ENCODE results near the gene SKP2.
"Not testable (repeated sequence)": the region's sequence is repeated elsewhere in the genome, so short reads cannot be mapped to it uniquely, and the experiment has no call there.

The SKP2 gene

DNA sequence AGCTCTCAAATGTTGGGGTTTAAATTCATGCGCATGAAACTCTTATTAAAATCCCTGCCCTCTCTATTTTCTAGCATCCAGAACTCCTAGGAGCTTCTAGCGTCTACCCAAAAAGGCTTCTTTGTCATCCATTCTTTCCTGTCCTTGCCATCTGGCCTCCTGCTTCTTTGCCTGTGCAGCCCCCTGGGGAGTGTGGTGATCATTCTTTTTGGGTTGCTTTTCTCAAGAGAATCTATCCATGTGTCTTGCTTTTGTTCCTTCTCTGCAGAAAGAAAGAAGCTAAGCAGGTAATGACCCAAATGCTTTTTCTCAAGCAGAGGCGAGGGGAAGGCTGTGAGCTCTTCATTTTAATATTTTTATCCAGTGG, 26.6 kb downstream of the SKP2 start:
- DNase-seq (ENCODE audit: insufficient read length): no peak
- no peak for TF ChIP-seq POLR2AphosphoS5 (IDR thresholded peaks at IDR 0.05; ENCODE audit: low read depth, low read length)
- no peak for TF ChIP-seq POLR2A (IDR thresholded peaks at IDR 0.05; ENCODE audit: low read depth, low read length)
- no peak for TF ChIP-seq TAF1 (IDR thresholded peaks at IDR 0.05; ENCODE audit: borderline replicate concordance, low read depth, low read length)
- FAIRE-seq: no peak

GRCh38 chr5:36179950-36180349, 28.0 kb downstream of the SKP2 start:
- TF ChIP-seq POLR2AphosphoS5 (IDR thresholded peaks at IDR 0.05; ENCODE audit: low read depth, low read length): no peak
- no peak for TF ChIP-seq POLR2A (IDR thresholded peaks at IDR 0.05; ENCODE audit: low read depth, low read length)
- no peak for TF ChIP-seq TAF1 (IDR thresholded peaks at IDR 0.05; ENCODE audit: borderline replicate concordance, low read depth, low read length)
- no peak for DNase-seq (ENCODE audit: insufficient read length)
- FAIRE-seq: no peak

DNA sequence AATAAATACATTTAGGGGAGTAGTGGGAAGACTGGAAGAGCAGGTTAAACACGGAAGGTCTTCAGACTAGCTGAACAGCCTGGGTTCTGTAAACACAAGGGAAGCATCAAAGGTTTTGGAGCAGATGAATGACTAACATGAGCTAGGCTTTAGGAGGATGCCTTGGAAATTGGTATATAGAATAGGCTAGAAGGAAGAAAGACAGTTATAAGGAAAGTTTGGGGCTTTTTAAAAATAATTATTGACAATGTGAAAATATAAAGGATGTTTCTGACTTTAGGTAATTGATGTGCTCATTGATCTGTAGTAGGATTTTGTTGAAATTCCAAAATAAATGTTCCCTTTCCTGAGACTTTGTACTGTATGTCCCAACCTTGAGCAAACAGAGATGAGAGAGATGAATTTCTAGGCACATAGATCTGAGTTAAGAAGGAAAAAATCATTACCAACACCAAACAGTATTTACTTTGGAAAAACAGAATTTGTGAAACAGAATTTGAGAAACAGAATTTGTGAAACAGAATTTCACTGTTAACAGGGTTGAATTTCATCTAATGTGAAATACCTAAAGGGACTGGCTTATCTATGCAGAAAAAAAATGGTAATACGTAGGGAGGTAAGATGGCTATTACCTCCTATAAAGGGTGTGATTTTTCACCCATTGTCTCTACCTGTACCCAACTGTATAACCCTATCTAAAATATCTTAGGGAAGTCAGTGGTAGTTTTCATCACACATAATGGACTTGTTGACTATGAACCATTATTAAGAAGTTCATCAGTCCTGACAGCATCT, 28.8 kb downstream of the SKP2 start:
- TF ChIP-seq POLR2AphosphoS5 (IDR thresholded peaks at IDR 0.05; ENCODE audit: low read depth, low read length): no peak
- no peak for TF ChIP-seq POLR2A (IDR thresholded peaks at IDR 0.05; ENCODE audit: low read depth, low read length)
- no peak for TF ChIP-seq TAF1 (IDR thresholded peaks at IDR 0.05; ENCODE audit: borderline replicate concordance, low read depth, low read length)
- FAIRE-seq (no peak), DNase-seq (ENCODE audit: insufficient read length) (no peak)

DNA sequence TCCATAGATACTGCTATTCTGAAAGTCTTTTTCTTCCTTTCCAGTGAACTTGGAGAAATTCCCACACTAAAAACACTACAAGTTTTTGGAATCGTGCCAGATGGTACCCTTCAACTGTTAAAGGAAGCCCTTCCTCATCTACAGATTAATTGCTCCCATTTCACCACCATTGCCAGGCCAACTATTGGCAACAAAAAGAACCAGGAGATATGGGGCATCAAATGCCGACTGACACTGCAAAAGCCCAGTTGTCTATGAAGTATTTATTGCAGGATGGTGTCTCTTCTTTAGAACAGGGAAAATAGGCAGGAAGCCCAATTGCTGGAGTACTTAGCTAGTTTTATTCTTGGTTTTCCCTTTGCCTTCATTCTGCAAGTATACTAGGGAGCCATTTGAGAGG, 29.9 kb downstream of the SKP2 start:
- FAIRE-seq: no peak
- DNase-seq (ENCODE audit: insufficient read length): no peak
- TF ChIP-seq POLR2AphosphoS5 (IDR thresholded peaks at IDR 0.05; ENCODE audit: low read depth, low read length) (no peak), POLR2A (IDR thresholded peaks at IDR 0.05; ENCODE audit: low read depth, low read length) (no peak), TAF1 (IDR thresholded peaks at IDR 0.05; ENCODE audit: borderline replicate concordance, low read depth, low read length) (no peak)

DNA sequence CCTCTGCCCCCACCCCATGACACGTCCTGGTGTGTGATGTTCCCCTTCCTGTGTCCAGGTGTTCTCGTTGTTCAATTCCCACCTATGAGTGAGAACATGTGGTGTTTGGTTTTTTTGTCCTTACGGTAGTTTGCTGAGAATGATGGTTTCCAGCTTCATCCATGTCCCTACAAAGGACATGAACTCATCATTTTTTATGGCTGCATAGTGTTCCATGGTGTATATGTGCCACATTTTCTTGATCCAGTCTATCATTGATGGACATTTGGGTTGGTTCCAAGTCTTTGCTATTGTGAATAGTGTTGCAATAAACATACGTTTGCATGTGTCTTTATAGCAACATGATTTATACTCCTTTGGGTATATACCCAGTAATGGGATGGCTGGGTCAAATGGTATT, 32.5 kb downstream of the SKP2 start:
- not testable (repeated sequence) for FAIRE-seq; DNase-seq (ENCODE audit: insufficient read length)

DNA sequence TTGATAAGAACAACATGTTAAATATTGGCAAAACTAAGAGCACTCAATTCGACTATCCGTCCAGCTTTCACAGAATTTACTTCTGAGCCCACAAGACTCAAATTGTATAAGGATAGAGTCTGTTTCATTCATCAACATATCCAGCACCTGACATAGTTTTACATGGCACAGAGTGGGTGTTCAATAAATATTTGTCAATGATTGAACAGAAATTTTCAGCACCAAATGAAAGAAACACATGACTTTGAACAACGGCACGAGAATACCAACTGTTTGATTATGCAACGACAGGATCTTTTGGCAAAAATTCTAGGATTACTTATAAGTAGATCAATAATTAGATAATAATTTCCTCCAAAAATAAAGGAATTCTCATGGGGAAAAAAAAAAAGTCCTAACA, 41.8 kb downstream of the SKP2 start:
- no peak for TF ChIP-seq POLR2A (IDR thresholded peaks at IDR 0.05; ENCODE audit: low read depth, low read length)
- no peak for TF ChIP-seq TAF1 (IDR thresholded peaks at IDR 0.05; ENCODE audit: borderline replicate concordance, low read depth, low read length)
- TF ChIP-seq POLR2AphosphoS5 (IDR thresholded peaks at IDR 0.05; ENCODE audit: low read depth, low read length): no peak
- FAIRE-seq (no peak), DNase-seq (ENCODE audit: insufficient read length) (no peak)

DNA sequence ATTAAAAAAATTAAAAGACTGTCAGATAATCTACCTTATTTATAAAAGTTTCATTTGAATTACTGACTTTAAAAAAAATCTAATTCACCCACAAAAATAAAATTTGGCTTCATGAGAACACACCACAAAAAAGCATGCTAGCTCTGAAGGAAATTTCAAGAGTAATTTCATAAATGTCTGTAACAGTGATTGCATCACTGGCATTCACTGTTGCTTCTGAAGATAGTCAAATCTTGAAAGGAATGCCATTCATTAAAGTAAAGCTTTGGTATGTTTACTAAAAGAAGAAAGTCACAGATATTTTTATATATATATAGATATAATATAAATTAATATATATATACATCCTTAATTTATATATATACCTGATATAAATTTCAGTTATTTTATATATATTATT, 46.4 kb downstream of the SKP2 start:
- no peak for DNase-seq (ENCODE audit: insufficient read length)
- TF ChIP-seq TAF1 (IDR thresholded peaks at IDR 0.05; ENCODE audit: borderline replicate concordance, low read depth, low read length) (no peak), POLR2AphosphoS5 (IDR thresholded peaks at IDR 0.05; ENCODE audit: low read depth, low read length) (no peak), POLR2A (IDR thresholded peaks at IDR 0.05; ENCODE audit: low read depth, low read length) (no peak)
- no peak for FAIRE-seq

GRCh38 chr5:36198783-36199182, 46.9 kb downstream of the SKP2 start:
- FAIRE-seq: not testable (repeated sequence)

DNA sequence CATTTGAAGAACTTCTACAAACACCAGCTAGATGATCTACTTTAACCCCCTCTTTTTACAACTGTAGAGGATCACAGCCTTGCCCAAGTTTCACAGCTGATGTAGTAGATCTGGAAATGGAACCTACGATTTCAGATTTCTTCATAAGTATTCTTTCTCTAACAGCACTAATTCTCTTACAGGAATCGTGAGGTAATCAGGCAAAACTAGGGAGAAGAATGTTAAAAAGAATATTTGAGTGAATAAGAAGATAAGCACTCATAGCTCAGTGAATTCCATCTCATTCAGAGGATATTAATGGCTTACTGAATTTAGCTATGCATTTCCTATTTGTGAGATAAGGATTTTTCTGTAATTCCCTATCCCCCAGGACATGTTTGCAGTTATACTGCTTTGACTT, 47.7 kb downstream of the SKP2 start:
- no peak for FAIRE-seq
- TF ChIP-seq POLR2AphosphoS5 (IDR thresholded peaks at IDR 0.05; ENCODE audit: low read depth, low read length): no peak
- TF ChIP-seq TAF1 (IDR thresholded peaks at IDR 0.05; ENCODE audit: borderline replicate concordance, low read depth, low read length): no peak
- TF ChIP-seq POLR2A (IDR thresholded peaks at IDR 0.05; ENCODE audit: low read depth, low read length): no peak
- DNase-seq (ENCODE audit: insufficient read length): no peak

More at GRCh38 chr5:36198783-36199182, 46.9 kb downstream of the SKP2 start:
- DNase-seq (ENCODE audit: insufficient read length): not testable (repeated sequence)

DNA sequence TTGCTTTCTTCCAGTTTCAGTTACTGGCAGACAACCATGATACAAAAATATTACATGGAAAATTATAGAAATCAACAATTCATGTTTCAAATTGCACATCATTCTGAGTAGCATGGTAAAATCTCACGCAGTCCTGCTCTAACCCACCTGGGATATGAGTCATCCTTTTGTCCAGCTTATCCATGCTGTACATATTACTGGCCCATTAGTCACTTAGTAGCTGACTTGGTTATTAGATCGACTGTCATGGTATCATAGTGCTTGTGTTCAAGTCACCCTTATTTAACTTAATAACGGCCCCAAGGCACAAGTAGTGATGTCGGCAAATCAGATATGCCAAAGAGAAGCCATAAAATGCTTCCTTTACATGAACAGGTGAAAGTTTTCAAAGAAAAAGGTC, 48.6 kb downstream of the SKP2 start:
- no peak for DNase-seq (ENCODE audit: insufficient read length)
- TF ChIP-seq TAF1 (IDR thresholded peaks at IDR 0.05; ENCODE audit: borderline replicate concordance, low read depth, low read length): no peak
- no peak for TF ChIP-seq POLR2A (IDR thresholded peaks at IDR 0.05; ENCODE audit: low read depth, low read length)
- TF ChIP-seq POLR2AphosphoS5 (IDR thresholded peaks at IDR 0.05; ENCODE audit: low read depth, low read length): no peak
- no peak for FAIRE-seq

DNA sequence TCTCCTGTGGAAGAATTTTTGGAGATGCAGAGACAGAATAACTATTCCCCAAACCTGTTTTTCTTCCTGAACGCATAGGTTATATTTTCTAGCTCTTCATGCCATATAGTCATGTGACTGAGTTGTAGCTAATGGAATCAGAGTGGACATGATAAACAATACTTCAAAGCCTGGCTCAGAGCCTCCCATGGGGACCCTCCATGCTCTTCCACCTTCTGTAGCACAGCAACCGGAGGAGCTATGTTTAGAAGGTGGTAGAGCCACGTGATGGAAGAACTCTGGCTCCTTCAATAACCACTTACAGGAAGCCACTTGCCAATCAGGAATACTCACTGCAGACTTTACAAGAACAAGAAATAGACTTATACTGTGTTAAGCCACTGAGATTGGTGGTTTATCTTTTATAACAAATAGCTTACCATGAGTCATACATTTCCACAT, 50.6 kb downstream of the SKP2 start:
- no peak for FAIRE-seq
- no peak for DNase-seq (ENCODE audit: insufficient read length)
- TF ChIP-seq TAF1 (IDR thresholded peaks at IDR 0.05; ENCODE audit: borderline replicate concordance, low read depth, low read length) (no peak), POLR2AphosphoS5 (IDR thresholded peaks at IDR 0.05; ENCODE audit: low read depth, low read length) (no peak), POLR2A (IDR thresholded peaks at IDR 0.05; ENCODE audit: low read depth, low read length) (no peak)

DNA sequence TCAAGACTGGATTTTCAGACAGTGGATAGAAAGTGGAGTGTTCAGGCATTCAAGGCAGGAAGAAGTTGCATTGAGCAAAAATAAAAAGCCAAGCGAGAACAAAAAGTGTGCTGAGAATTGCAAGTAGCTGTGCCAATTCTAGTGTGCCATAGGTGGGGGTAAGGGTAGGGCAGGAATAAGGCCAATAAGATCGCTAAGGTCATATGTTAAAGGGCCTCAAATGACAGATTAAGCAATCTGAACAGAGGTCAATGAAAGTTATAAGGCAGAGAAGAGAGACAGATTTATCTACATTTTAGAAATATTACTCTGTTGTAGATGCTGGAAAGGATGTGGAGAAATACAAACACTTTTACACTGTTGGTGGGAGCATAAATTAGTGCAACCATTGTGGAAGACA, 53.4 kb downstream of the SKP2 start:
- no peak for FAIRE-seq
- TF ChIP-seq TAF1 (IDR thresholded peaks at IDR 0.05; ENCODE audit: borderline replicate concordance, low read depth, low read length) (no peak), POLR2A (IDR thresholded peaks at IDR 0.05; ENCODE audit: low read depth, low read length) (no peak)
- no peak for DNase-seq (ENCODE audit: insufficient read length)

- DNase-seq (ENCODE audit: insufficient read length): no peak
- FAIRE-seq: no peak
- no peak for TF ChIP-seq POLR2A (IDR thresholded peaks at IDR 0.05; ENCODE audit: low read depth, low read length)
- no peak for TF ChIP-seq POLR2AphosphoS5 (IDR thresholded peaks at IDR 0.05; ENCODE audit: low read depth, low read length)
- no peak for TF ChIP-seq TAF1 (IDR thresholded peaks at IDR 0.05; ENCODE audit: borderline replicate concordance, low read depth, low read length)
Measured at GRCh38 chr5:36206913-36207312, 55.0 kb downstream of the SKP2 start.
